OCI-LY7 (cell line): ENCODE results near the gene TANC2.

Experiments
- CTCF ChIP-seq: fragments of 200-600 bp; sonication (generic); conservative IDR thresholded peaks from 2 replicates; pipeline ENCODE4 v1.5.1; 2014; ENCODE audit warnings: mild to moderate bottlenecking, antibody characterized with exemption, low read length, moderate library complexity, mixed read lengths
- EZH2phosphoT487 ChIP-seq: fragments of 200-600 bp; sonication (generic); IDR thresholded peaks from 2 replicates; pipeline ENCODE4 v1.6.1; 2018; ENCODE audit warnings: low read depth, borderline replicate concordance, mild to moderate bottlenecking, mixed run types, antibody characterized with exemption, low read length, moderate library complexity, mixed read lengths

GRCh38 chr17:62989501-62989900, 23.5 kb downstream of the TANC2 start:
- TF ChIP-seq CTCF (no peak), EZH2phosphoT487 (no peak)
